Ovary (tissue), 3 donors: Measurements from ENCODE around the gene MAST2.

ENCODE experiments used
- CTCF ChIP-seq, 3 donors: fragments of 450-650 bp in 2 of 3; fragments of 200-600 bp in 1 of 3; IDR thresholded peaks; one replicate each; pipeline versions ENCODE4 v1.5.1 to v1.8.0; 2016 to 2022; ENCODE audit warnings: antibody characterized with exemption in 3 of 3, mild to moderate bottlenecking in 1 of 3
- EP300 ChIP-seq: sonication (generic); formaldehyde crosslinking; IDR thresholded peaks from one replicate; pipeline ENCODE4 v1.6.1; 2017; ENCODE audit warnings: antibody characterized with exemption
- POLR2A ChIP-seq: fragments of 450-650 bp; IDR thresholded peaks from one replicate; pipeline ENCODE4 v1.6.1; 2017; ENCODE audit warnings: antibody characterized with exemption, mild to moderate bottlenecking, moderate library complexity
- donor health status: DM: no; HTN: no; CAD: no.

- no peak for TF ChIP-seq CTCF (IDR thresholded peaks at IDR 0.05)
- TF ChIP-seq POLR2A: no peak
- TF ChIP-seq EP300: no peak
These were observed 40.1 kb downstream of the MAST2 start for GRCh38 chr1:45843474-45843905.
